Neutrophil (primary cell): ENCODE results near the gene RTL1.

Experiments
- H3K27ac ChIP-seq: fragments of 200-600 bp; sonication (generic); 2 replicates; pipeline ENCODE4 v1.5.1; 2016; ENCODE audit warnings: mild to moderate bottlenecking, moderate library complexity
- H3K27me3 ChIP-seq: fragments of 200-600 bp; sonication (generic); 2 replicates; pipeline ENCODE4 v1.6.0; 2016; ENCODE audit warnings: mild to moderate bottlenecking
- H3K36me3 ChIP-seq: fragments of 200-600 bp; sonication (generic); 2 replicates; pipeline ENCODE4 v1.5.1; 2017
- H3K4me1 ChIP-seq, 2 experiments: fragments of 200-600 bp in 1 of 2; sonication (generic) in 1 of 2; 1 replicate in 1 of 2; 2 replicates in 1 of 2; pipeline versions ENCODE4 v1.5.1 to v1.6.1; 2013 to 2016; ENCODE audit warnings: low read depth in 1 of 2, low read length in 1 of 2, mild to moderate bottlenecking in 1 of 2, moderate library complexity in 1 of 2; ENCODE audit not compliant: control insufficient read depth in 1 of 2, insufficient read depth in 1 of 2
- H3K4me3 ChIP-seq, 2 experiments: fragments of 200-600 bp in 1 of 2; sonication (generic) in 1 of 2; 1 replicate in 1 of 2; 2 replicates in 1 of 2; pipeline ENCODE4 v1.5.1; 2013 to 2016; ENCODE audit warnings: low read depth in 1 of 2, low read length in 1 of 2, mild to moderate bottlenecking in 1 of 2, moderate library complexity in 1 of 2
- H3K9me3 ChIP-seq: fragments of 200-600 bp; sonication (generic); 2 replicates; pipeline ENCODE4 v1.5.1; 2016
- CTCF ChIP-seq: fragments of 200-600 bp; sonication (generic); IDR thresholded peaks from 2 replicates; pipeline ENCODE4 v1.5.1; 2016; ENCODE audit warnings: antibody characterized with exemption

The RTL1 gene

GRCh38 chr14:100892496-100893227 lies 10.9 kb downstream of the RTL1 start:
- no peak for TF ChIP-seq CTCF
- no peaks in the 10 kb centered on the region for H3K36me3 ChIP-seq
- no peaks in the 10 kb centered on the region for H3K9me3 ChIP-seq

GRCh38 chr14:100891501-100892445 lies 11.7 kb downstream of the RTL1 start:
- Histone ChIP-seq H3K9me3 (no peaks in the 10 kb centered on the region), H3K27ac (no peak overlapping the region), H3K36me3 (no peaks in the 10 kb centered on the region), H3K27me3 (peaks cover 18% of the 10 kb centered on the region), H3K4me1 (no peaks in the 10 kb centered on the region), H3K4me3 (no peak overlapping the region)
- TF ChIP-seq CTCF, result no peak

More at GRCh38 chr14:100892496-100893227, 10.9 kb downstream of the RTL1 start:
- Histone ChIP-seq H3K4me3 (no peak overlapping the region), H3K4me1 (no peaks in the 10 kb centered on the region), H3K27me3 (peaks cover 18% of the 10 kb centered on the region), H3K27ac (no peak overlapping the region)

- TF ChIP-seq CTCF, result no peak
- Histone ChIP-seq H3K27ac (no peak overlapping the region), H3K4me3 (no peak overlapping the region), H3K27me3 (peaks cover 13% of the 10 kb centered on the region), H3K4me1 (no peaks in the 10 kb centered on the region), H3K36me3 (no peaks in the 10 kb centered on the region), H3K9me3 (no peaks in the 10 kb centered on the region)
Measured at GRCh38 chr14:100891051-100891450, 12.5 kb downstream of the RTL1 start.

GRCh38 chr14:100890061-100890850 lies 13.3 kb downstream of the RTL1 start:
- no peaks in the 10 kb centered on the region for H3K4me1 ChIP-seq
- no peak for TF ChIP-seq CTCF
- H3K27ac ChIP-seq, result no peak overlapping the region
- H3K27me3 ChIP-seq, result peaks cover 13% of the 10 kb centered on the region
- H3K4me3 ChIP-seq, result no peak overlapping the region
- H3K9me3 ChIP-seq, result no peaks in the 10 kb centered on the region
- no peaks in the 10 kb centered on the region for H3K36me3 ChIP-seq

- Histone ChIP-seq H3K36me3 (no peaks in the 10 kb centered on the region), H3K4me3 (no peak overlapping the region), H3K9me3 (no peaks in the 10 kb centered on the region), H3K27me3 (peaks cover 13% of the 10 kb centered on the region), H3K4me1 (no peaks in the 10 kb centered on the region), H3K27ac (no peak overlapping the region)
- no peak for TF ChIP-seq CTCF
Measured at GRCh38 chr14:100889641-100890040, 13.9 kb downstream of the RTL1 start.
